ENCODE measurements around the gene CAND2.
A peak's percentile ranks its signal among the peaks of the same experiment; 100 is the strongest.
"Not testable (repeated sequence)": the region's sequence is repeated elsewhere in the genome, so short reads cannot be mapped to it uniquely, and the experiment has no call there.

The CAND2 gene

DNA sequence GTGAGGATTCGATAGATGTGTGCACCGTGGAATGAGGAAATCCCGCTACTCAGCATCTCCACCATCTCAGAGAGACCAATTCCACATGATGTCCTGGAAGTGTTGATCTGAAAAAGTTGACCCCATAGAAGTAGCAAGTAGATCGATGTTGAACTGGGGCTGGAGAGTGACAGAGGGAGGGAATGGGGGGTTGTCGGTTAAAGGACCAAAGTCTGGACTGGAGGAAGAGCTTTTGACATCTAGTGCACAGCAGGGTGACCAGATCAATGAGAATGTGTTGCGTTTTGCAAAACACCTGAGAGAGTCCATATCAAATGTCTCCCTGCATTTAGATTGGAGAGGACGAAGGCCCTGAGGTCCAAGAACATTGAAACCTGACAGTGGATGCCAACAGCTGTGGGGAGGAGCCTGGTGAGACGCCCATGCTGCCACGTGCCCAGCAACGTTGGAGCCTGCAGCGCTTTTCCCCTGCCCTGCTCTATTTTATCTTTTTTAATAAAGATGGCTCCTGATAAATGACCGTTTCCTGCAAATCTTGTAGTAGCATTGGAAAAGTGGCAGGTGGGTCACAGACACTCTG, 75.0 kb downstream of the CAND2 start:
- H3K4me3 ChIP-seq, result no peak overlapping the region
- no peaks in the 10 kb centered on the region for H3K27me3 ChIP-seq
- peaks cover 33% of the 10 kb centered on the region for H3K4me1 ChIP-seq
- H3K9me3 ChIP-seq, result no peaks in the 10 kb centered on the region
- peaks cover 14% of the 10 kb centered on the region; the same call in 1 of the 2 replicates for H4K20me1 ChIP-seq
- no peak for TF ChIP-seq Cebpa-rat (IDR thresholded peaks at IDR 0.05)
- no peaks in the 10 kb centered on the region for H3K36me3 ChIP-seq
- H3K27ac ChIP-seq, result no peak overlapping the region
- no peak overlapping the region for H3K4me2 ChIP-seq
- no peak overlapping the region for H3K9ac ChIP-seq

DNA sequence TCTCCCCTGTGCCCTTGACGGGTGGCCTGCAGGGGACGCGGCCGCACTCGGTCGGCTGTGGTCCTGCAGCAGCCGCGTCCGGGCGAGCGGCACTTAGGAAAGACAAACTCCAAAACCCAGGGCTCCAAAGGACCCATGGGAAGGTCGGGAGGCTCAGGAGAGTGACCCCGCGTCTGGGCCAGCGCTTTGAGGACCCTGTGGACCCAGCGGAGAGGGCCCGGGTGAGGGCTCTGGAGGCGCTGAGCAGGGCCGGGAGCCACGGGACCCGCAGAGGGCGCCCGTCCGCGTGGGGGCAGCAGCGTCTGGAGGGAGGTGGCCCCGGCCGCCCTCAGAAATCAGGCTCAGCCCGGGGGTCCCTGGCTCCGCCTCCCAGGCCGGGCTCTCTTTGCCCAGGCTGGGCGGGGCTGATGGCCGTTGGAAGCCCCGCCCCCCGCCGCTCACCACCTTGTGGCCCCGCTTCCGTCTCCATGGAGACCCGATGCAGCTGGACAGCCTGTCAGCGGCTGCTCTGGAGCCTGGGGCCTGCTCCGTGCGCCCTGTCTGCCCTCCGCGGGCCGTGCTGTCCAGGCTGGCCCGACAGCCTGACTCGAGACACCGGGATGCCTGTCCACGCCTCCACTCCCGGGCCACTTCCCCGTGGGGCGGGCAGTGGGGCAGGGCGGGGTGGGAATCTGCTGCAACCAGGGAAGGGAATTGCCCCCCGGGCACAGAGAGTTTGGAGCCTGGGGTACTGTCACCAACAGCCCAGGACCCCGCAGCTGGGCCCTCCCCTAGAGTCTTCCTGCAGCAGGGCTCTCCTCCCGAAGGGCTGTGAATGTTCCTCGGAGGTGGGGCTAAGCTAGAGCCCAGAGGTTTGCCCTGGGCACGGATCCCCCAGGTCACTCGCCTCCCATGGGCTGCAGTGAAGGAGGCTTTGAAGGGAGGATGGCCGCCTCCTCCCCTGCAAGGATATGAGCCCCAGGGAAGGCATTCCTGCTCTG, 79.7 kb downstream of the CAND2 start:
- Histone ChIP-seq H3K27me3 (no peaks in the 10 kb centered on the region), H3K9me3 (no peaks in the 10 kb centered on the region), H4K20me1 (no peaks in the 10 kb centered on the region), H3K36me3 (no peaks in the 10 kb centered on the region), H3K4me3 (no peak overlapping the region), H3K9ac (no peak overlapping the region), H3K27ac (no peak overlapping the region), H3K4me1 (peaks cover 5% of the 10 kb centered on the region; the same call in 1 of the 2 replicates), H3K4me2 (peak overlapping the region; percentile 39; the same call in 1 of the 2 replicates)
- TF ChIP-seq Cebpa-rat (IDR thresholded peaks at IDR 0.05), result no peak

DNA sequence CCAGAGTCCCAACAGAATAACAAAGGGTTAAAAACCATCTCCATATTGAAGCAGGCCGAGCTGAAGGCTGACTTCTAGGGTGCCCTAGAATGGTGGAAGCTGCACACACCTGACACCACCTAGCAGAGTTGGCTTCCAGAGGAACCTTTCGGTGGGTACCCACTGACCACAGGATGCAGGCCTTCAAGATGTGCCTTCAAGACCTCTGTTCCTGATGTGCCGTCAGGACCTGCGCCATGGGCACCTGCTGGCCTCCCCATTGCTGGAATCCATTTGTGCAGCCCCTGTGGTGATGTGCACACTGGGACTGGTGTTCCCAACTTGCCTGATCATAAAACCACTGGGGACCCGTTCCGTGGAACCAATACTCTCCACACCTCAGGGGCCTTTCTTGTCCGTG, 80.6 kb downstream of the CAND2 start:
- Histone ChIP-seq H3K4me2 (no peak overlapping the region), H3K9ac (no peak overlapping the region), H3K4me3 (no peak overlapping the region), H3K9me3 (no peaks in the 10 kb centered on the region), H3K36me3 (no peaks in the 10 kb centered on the region), H3K4me1 (peaks cover 5% of the 10 kb centered on the region; the same call in 1 of the 2 replicates), H4K20me1 (no peaks in the 10 kb centered on the region), H3K27me3 (no peaks in the 10 kb centered on the region), H3K27ac (no peak overlapping the region)
- no peak for TF ChIP-seq Cebpa-rat (IDR thresholded peaks at IDR 0.05)

DNA sequence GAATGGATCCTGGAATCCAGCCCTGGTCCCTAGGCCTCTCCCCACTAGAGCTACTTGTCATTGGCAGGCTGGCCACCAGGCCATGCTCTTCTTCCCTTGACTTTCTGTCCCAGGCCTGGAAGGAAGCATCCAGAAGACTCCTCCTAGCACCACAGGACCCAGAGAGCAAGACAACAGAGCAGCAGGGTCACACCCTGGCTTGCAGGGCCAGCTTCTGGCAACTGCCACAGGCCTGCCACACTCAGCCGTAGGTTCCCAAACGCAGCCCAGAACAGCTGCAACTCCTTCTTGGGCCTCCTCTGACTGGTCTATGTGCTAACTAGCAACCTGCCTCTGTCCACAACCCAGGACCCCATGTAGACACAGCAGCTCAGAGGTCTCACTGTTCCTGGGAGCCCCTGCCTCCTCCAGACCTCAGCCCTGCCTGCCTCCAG, 81.7 kb downstream of the CAND2 start:
- TF ChIP-seq Cebpa-rat (IDR thresholded peaks at IDR 0.05), result no peak
- H3K4me2 ChIP-seq, result no peak overlapping the region
- H3K27ac ChIP-seq, result no peak overlapping the region
- H3K9ac ChIP-seq, result no peak overlapping the region
- no peaks in the 10 kb centered on the region for H3K27me3 ChIP-seq
- H3K36me3 ChIP-seq, result no peaks in the 10 kb centered on the region
- H4K20me1 ChIP-seq, result no peaks in the 10 kb centered on the region
- no peak overlapping the region for H3K4me3 ChIP-seq
- peaks cover 7% of the 10 kb centered on the region for H3K9me3 ChIP-seq
- H3K4me1 ChIP-seq, result peaks cover 5% of the 10 kb centered on the region; the same call in 1 of the 2 replicates

DNA sequence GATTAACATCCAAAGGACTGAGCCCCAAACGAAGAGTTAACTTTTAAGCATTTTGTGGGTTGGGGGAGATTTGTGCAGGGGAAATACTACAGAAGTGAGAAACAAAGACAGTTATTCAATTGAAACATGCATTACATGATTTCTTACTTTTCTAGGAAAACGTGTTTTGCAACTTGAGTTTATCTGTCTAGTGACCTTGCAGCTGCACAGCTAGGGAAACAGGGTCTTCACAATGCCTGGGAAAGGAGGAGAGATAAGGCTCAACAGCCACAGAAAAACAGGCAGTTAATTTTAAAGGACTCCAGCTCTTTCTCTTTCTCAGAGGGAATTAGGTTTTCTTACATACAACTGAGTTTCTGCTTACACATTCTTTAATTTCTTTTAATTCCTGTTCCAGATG, 82.3 kb downstream of the CAND2 start:
- not testable (repeated sequence) for H3K4me2 ChIP-seq, H3K4me3 ChIP-seq, H3K27ac ChIP-seq, H3K4me1 ChIP-seq, H4K20me1 ChIP-seq, H3K36me3 ChIP-seq, H3K27me3 ChIP-seq, H3K9ac ChIP-seq
- peaks cover 11% of the 10 kb centered on the region for H3K9me3 ChIP-seq

DNA sequence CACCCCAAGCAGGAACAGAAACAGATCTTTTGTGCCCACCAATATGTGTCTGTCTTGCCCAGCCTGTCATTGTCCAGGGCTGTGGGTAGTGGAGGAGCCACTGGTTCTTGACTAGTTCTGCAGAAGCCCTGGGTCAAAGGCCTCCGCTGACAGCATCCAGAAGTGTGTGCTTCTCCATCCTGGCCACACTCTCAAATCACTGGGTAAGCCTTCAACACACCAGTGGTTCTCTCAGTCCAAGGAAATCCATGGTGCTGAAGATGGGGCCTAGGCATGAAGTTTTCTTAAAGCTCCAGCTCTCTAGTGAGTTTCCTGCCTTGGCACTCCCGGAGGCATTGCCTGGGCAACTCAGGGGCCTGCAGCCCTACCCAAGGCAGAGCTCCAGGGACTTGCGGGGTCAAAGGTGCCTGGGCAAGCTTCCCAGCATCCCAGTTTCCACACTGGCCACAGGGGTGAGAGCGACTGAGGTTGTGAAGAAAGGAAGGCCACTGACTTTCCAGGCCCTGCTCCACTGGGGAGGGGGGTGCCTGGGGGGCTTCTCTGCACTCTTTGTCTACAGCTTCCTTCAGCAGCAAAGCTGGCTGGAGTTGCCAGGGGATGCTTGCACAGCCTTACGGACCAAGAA, 82.8 kb downstream of the CAND2 start:
- Histone ChIP-seq H3K4me2 (no peak overlapping the region), H3K9ac (no peak overlapping the region), H3K4me1 (peaks cover 5% of the 10 kb centered on the region; the same call in 1 of the 2 replicates), H3K9me3 (peaks cover 11% of the 10 kb centered on the region), H3K36me3 (no peaks in the 10 kb centered on the region), H4K20me1 (no peaks in the 10 kb centered on the region), H3K27me3 (no peaks in the 10 kb centered on the region), H3K4me3 (no peak overlapping the region), H3K27ac (no peak overlapping the region)
- no peak for TF ChIP-seq Cebpa-rat (IDR thresholded peaks at IDR 0.05)

DNA sequence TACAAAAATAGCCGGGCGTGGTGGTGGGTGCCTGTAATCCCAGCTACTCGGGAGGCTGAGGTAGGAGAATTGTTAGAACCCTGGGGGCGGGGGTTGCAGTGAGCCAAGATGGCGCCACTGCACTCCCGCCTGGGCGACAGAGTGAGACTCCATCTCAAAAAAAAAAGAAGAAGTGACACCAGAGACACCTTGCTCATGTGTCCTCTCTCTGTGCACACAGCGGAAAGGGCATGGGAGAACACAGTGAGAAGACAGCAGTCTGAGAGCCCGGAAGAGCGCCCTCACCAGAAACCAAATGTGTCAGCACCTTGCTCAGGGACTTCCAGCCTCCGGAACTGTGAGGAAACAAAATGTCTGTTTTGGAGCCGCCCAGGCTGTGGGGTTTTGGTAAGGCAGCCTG, 85.4 kb downstream of the CAND2 start:
- peaks cover 17% of the 10 kb centered on the region for H3K4me1 ChIP-seq
- H3K9me3 ChIP-seq, result peaks cover 11% of the 10 kb centered on the region
- not testable (repeated sequence) for H3K27ac ChIP-seq, H3K4me2 ChIP-seq, H3K27me3 ChIP-seq, H3K36me3 ChIP-seq, H3K4me3 ChIP-seq, H4K20me1 ChIP-seq, H3K9ac ChIP-seq

DNA sequence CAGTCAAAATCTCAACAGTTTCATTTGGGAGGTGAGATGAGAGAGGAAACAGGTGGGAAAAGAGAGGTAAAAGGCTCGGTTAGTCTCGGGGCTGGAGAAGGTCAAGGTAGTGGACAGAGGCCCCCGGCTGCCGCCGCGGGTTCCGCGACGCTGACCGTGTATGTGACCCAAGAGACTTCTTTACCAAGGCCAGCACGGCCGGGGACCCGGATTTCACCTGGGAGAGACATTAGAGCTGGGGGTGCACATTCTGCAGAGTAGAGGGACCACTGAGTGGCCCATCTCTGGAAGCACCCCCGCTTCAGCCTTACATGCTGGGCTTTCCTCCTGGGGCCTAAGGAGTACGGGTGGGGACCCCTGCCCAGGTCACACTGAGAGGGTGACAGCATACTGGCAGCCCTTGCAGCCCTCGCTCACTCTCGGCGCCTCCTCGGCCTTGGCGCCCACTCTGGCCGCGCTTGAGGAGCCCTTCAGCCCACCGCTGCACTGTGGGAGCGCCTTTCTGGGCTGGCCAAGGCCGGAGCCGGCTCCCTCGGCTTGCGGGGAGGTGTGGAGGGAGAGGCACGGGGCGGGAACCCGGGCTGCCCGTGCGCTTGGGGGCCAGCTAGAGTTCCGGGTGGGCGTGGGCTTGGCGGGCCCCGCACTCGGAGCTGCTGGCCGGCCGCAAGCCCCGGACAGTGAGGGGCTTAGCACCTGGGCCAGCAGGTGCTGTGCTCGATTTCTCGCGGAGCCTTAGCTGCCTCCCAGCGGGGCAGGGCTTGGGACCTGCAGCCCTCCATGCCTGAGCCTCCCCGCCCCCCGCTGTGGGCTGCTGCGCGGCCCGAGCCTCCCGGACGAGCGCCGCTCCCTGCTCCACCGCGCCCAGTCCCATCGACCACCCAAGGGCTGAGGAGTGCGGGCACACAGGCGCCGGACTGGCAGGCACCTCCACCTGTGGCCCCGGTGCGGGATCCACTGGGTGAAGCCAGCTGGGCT, 86.1 kb downstream of the CAND2 start:
- no peak overlapping the region for H3K9ac ChIP-seq
- H3K4me2 ChIP-seq, result no peak overlapping the region
- H3K4me1 ChIP-seq, result peaks cover 17% of the 10 kb centered on the region
- no peak overlapping the region for H3K27ac ChIP-seq
- no peak for TF ChIP-seq Cebpa-rat (IDR thresholded peaks at IDR 0.05)
- H3K27me3 ChIP-seq, result no peaks in the 10 kb centered on the region
- peaks cover 11% of the 10 kb centered on the region for H3K9me3 ChIP-seq
- no peaks in the 10 kb centered on the region for H3K36me3 ChIP-seq
- H4K20me1 ChIP-seq, result no peaks in the 10 kb centered on the region
- no peak overlapping the region for H3K4me3 ChIP-seq

DNA sequence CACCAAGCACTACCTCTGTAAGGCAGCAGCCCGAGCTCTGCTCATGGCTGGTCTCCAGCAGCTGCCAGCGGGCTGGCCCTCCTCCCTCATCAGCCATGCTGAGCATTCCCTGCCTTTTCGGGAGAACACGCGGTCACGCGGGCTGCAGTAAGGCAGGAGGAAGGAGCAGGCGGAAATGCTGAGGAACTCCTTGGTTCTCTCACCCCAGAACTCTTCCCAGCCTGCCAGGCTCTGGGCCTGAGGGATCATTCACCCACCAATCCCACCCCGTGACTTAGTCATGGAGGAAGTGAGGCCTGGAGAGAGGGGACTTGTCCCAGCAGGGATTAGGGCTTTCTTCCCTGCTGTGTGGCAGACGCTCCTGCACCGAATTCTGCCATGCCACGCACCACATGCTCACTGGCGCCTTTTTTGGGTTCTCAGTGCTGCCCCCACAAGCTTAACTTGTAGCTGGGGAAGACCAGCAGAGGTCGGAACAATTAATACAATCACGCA, 87.8 kb downstream of the CAND2 start:
- TF ChIP-seq Cebpa-rat (IDR thresholded peaks at IDR 0.05), result no peak
- peaks cover 11% of the 10 kb centered on the region for H3K9me3 ChIP-seq
- H3K4me3 ChIP-seq, result no peak overlapping the region
- H3K4me2 ChIP-seq, result no peak overlapping the region
- no peak overlapping the region for H3K27ac ChIP-seq
- H3K27me3 ChIP-seq, result peaks cover 8% of the 10 kb centered on the region
- H3K4me1 ChIP-seq, result peaks cover 17% of the 10 kb centered on the region
- H4K20me1 ChIP-seq, result no peaks in the 10 kb centered on the region; the same call in 1 of the 2 replicates
- no peaks in the 10 kb centered on the region for H3K36me3 ChIP-seq
- no peak overlapping the region for H3K9ac ChIP-seq
